HCT116 (cell line): Measurements from ENCODE around the gene TLCD2.

Experiments
- POLR2A ChIP-seq: IDR thresholded peaks from 2 replicates; pipeline ENCODE4 v1.7.0; 2011; ENCODE audit warnings: borderline replicate concordance; ENCODE audit not compliant: insufficient read depth, insufficient read length; ENCODE audit errors: extremely low read depth
- YY1 ChIP-seq: IDR thresholded peaks from 2 replicates; pipeline ENCODE4 v1.6.1; 2011; ENCODE audit warnings: low read length, low read depth, moderate library complexity, mild to moderate bottlenecking; ENCODE audit not compliant: insufficient replicate concordance; ENCODE audit errors: extremely low read depth
- TF ChIP-seq, protein P1 (sequence below), 3 experiments: fragments of 200-600 bp in 1 of 3; sonication (generic) in 1 of 3; IDR thresholded peaks in 2 of 3; conservative IDR thresholded peaks in 1 of 3; 2 replicates each; pipeline ENCODE4 v1.5.1; 2012 to 2017; ENCODE audit warnings: low read depth in 2 of 3, low read length in 2 of 3, antibody characterized with exemption in 1 of 3, borderline replicate concordance in 1 of 3, control low read depth in 1 of 3, mild to moderate bottlenecking in 1 of 3, mixed read lengths in 1 of 3, mixed run types in 1 of 3, moderate library complexity in 1 of 3; ENCODE audit not compliant: insufficient read depth in 1 of 3

DNA sequence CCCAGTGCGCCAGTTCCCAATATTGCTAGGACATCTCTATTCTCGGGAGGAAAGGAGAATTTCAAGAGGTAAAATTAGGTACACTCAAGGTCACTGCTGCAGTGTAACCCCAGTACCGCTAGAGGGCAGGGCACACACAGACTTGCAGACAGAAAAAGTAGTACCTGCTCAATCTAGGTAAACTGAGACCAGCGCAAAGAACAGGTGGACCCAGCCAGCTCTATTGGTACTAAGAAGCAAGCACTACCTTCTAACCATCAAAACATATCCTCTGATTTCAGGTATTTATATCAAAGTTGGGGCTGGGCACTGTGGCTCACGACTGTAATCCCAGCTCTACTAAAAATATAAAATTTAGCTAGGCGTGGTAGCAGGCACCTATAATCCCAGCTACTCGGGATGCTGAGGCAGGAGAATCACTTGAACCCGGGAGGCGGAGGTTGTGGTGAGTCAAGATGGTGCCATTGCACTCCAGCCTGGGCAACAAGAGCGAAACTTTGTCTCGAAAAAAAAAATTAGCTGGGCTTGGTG, 10.7 kb upstream of the TLCD2 start:
- TF ChIP-seq, protein P1, sequence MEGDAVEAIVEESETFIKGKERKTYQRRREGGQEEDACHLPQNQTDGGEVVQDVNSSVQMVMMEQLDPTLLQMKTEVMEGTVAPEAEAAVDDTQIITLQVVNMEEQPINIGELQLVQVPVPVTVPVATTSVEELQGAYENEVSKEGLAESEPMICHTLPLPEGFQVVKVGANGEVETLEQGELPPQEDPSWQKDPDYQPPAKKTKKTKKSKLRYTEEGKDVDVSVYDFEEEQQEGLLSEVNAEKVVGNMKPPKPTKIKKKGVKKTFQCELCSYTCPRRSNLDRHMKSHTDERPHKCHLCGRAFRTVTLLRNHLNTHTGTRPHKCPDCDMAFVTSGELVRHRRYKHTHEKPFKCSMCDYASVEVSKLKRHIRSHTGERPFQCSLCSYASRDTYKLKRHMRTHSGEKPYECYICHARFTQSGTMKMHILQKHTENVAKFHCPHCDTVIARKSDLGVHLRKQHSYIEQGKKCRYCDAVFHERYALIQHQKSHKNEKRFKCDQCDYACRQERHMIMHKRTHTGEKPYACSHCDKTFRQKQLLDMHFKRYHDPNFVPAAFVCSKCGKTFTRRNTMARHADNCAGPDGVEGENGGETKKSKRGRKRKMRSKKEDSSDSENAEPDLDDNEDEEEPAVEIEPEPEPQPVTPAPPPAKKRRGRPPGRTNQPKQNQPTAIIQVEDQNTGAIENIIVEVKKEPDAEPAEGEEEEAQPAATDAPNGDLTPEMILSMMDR (IDR thresholded peaks at IDR 0.05 in 2 of 3, conservative IDR thresholded peaks at IDR 0.05 in 1 of 3; ENCODE audit: borderline replicate concordance in 1 of 3, insufficient read depth in 1 of 3, low read depth in 2 of 3, low read length in 2 of 3) = peak; percentile 72 to 99 (median 98)
- no peak for TF ChIP-seq POLR2A
- TF ChIP-seq YY1 = no peak
